Measurements from ENCODE around the gene NDOR1. TPM values are rescaled to one million over a fixed set of nuclear protein-coding genes. Genes with fewer than 3 reads are reported as not detected.

Gene NDOR1
- total RNA-seq, 6 experiments from 2014 or later = 13.1 to 17.3 (median 16.6) TPM

DNA sequence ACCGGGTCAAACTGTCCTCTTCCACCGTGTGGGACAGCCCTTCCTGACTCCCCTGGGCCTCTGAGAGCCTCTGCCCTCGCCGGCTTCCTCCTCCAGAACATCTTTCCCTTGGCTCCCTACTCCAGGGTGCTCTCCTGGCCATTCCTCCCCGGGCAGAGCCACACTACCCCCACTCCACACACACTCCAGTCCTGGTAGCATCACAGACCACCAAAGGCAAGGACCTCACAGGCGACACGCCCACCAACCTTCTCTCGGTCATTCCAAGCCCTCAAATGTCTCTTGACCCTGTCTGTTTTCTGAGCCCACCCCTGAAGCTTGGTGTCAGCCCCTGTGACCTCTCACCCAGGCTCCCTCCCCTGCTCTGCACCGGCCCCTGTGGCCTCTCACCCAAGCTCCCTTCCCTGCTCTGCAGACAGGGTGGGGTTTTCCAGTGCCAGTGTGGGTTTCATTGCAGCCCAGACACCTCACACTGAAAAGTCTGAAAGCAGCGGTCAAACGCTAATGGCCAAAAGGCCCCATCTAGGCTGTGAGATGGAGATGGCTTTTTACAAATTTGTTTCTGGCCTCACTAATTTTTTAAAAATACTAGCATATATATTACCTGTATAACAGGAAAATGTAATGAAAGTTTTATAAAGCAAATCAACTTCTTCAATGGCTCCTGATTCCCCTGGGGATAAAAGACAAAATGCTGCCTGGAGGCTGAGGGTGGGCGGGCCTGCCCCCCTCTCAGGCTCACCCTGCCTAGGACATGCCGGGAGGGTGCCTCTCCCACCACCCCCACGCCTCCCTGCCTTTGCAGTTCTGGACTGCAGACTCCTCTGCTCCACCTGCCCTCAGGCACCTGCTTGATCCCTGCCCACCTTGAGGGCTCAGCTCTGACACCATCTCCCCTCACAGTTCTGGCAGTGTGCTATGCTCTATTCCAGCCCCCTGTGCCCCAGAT, 46.1 kb upstream of the NDOR1 start:
- Mint-ChIP-seq H3K4me3 (no peak overlapping the region), H3K36me3 (ENCODE audit: low read depth) (no peaks in the 10 kb centered on the region), H3K27me3 (ENCODE audit: insufficient read depth) (peaks cover 25% of the 10 kb centered on the region), H3K27ac (no peak overlapping the region), H3K9me3 (no peaks in the 10 kb centered on the region), H3K4me1 (ENCODE audit: low read depth) (no peaks in the 10 kb centered on the region)
- TF ChIP-seq, protein P1, sequence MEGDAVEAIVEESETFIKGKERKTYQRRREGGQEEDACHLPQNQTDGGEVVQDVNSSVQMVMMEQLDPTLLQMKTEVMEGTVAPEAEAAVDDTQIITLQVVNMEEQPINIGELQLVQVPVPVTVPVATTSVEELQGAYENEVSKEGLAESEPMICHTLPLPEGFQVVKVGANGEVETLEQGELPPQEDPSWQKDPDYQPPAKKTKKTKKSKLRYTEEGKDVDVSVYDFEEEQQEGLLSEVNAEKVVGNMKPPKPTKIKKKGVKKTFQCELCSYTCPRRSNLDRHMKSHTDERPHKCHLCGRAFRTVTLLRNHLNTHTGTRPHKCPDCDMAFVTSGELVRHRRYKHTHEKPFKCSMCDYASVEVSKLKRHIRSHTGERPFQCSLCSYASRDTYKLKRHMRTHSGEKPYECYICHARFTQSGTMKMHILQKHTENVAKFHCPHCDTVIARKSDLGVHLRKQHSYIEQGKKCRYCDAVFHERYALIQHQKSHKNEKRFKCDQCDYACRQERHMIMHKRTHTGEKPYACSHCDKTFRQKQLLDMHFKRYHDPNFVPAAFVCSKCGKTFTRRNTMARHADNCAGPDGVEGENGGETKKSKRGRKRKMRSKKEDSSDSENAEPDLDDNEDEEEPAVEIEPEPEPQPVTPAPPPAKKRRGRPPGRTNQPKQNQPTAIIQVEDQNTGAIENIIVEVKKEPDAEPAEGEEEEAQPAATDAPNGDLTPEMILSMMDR (IDR thresholded peaks at IDR 0.05) = no peak
- no peak for DNase-seq

DNA sequence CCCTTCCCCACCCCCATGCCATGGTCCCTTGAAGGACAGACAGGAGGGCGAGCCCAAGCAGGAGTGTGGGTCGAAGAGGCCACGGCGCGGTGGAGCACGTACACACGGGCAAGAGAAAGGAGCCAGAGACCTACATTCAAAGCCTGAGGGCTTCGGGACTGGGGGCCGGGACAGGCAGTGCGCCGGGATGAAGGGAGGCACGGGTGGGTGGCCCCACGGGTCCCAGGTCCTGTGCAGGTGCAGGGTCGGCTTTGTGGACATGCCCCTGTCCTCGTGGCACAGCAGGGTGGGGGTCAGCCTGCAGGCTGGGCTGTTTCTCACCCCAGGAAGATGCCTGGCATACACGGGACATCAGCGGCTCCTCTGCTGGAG, 45.5 kb upstream of the NDOR1 start:
- Mint-ChIP-seq H3K27me3 (ENCODE audit: insufficient read depth) (peaks cover 25% of the 10 kb centered on the region), H3K36me3 (ENCODE audit: low read depth) (no peaks in the 10 kb centered on the region), H3K4me3 (no peak overlapping the region)

DNA sequence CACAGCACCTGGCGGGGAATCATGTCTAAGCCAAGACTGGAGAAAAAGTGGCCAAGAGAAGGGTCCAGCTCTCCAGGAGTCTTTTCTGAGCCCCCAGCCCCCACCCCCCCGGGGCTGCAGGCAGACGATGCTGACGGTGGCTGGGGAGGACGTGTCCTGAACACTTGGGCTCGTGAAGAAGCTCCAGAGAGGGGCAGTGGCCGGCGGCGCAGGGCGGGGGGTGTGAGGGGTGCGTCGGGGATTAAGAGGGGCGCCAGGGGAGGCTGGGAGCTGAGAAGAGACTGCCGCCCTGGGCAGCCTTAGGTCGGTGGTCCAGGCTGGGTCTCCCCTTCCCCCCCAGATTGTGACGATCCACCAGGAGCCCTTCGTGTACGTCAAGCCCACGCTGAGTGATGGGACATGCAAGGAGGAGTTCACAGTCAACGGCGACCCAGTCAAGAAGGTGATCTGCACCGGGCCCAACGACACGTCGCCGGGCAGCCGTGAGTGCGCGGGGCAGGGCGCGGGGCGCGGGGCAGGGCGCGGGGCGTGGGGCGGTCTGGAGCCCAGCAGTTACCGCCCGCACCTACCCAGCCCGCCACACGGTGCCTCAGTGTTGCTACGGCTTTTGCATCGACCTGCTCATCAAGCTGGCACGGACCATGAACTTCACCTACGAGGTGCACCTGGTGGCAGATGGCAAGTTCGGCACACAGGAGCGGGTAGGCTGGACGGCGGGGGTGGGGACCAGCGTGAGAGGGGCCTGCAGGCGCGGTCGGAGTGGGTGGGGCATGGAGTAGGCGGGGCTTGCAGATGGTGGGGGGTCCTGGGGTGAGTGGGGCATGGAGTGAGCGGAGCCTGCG, 44.6 kb upstream of the NDOR1 start:
- no peaks in the 10 kb centered on the region for H3K4me1 Mint-ChIP-seq (ENCODE audit: low read depth)
- H3K36me3 Mint-ChIP-seq (ENCODE audit: low read depth) = no peaks in the 10 kb centered on the region
- TF ChIP-seq, protein P1 (IDR thresholded peaks at IDR 0.05) = no peak
- H3K4me3 Mint-ChIP-seq = no peak overlapping the region
- H3K9me3 Mint-ChIP-seq = no peaks in the 10 kb centered on the region
- DNase-seq = no peak
- H3K27me3 Mint-ChIP-seq (ENCODE audit: insufficient read depth) = peaks cover 28% of the 10 kb centered on the region
- no peak overlapping the region for H3K27ac Mint-ChIP-seq

More for the DNA sequence above, 45.5 kb upstream of the NDOR1 start:
- H3K4me1 Mint-ChIP-seq (ENCODE audit: low read depth) = no peaks in the 10 kb centered on the region
- TF ChIP-seq, protein P1 (IDR thresholded peaks at IDR 0.05) = no peak
- no peaks in the 10 kb centered on the region for H3K9me3 Mint-ChIP-seq
- DNase-seq = no peak
- H3K27ac Mint-ChIP-seq = no peak overlapping the region

DNA sequence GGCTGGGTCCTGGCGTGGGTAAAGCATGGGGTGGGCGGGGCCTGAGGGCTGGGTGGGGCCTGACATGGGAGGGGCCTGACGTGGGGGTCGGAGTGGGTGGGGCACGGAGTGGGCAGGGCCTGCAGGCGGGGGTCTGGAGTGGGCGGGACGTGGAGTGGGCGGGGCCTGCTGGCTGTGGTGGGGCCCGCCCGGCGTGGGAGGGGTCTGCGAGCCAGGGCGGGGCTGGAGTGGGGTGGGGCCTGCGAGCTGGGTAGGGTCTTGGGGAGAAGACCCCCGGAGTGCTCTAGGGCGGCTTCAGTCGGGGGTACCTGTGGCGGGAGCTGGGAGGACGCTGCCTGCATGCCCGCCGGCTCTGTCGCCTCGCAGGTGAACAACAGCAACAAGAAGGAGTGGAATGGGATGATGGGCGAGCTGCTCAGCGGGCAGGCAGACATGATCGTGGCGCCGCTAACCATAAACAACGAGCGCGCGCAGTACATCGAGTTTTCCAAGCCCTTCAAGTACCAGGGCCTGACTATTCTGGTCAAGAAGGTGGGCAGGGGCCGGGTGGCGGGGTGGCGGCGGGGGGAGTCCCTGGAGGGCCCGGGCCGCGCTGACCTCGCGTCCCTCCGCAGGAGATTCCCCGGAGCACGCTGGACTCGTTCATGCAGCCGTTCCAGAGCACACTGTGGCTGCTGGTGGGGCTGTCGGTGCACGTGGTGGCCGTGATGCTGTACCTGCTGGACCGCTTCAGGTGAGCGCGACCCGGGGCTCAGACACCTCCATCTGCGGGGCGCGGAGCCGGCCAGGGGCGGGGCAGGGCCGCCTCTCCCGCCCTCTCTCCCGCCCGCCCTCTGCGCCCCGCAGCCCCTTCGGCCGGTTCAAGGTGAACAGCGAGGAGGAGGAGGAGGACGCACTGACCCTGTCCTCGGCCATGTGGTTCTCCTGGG, 43.7 kb upstream of the NDOR1 start:
- TF ChIP-seq, protein P1 (IDR thresholded peaks at IDR 0.05) = no peak
- H3K4me3 Mint-ChIP-seq = no peak overlapping the region
- DNase-seq = no peak
- no peaks in the 10 kb centered on the region for H3K4me1 Mint-ChIP-seq (ENCODE audit: low read depth)
- H3K9me3 Mint-ChIP-seq = no peaks in the 10 kb centered on the region
- H3K27ac Mint-ChIP-seq = no peak overlapping the region
- no peaks in the 10 kb centered on the region for H3K36me3 Mint-ChIP-seq (ENCODE audit: low read depth)
- peaks cover 32% of the 10 kb centered on the region for H3K27me3 Mint-ChIP-seq (ENCODE audit: insufficient read depth)
